HEK293 (cell line): ENCODE results near the gene KCTD2.

Experiments
- GFI1B ChIP-seq: fragments of 450-650 bp; formaldehyde crosslinking; IDR thresholded peaks from 2 replicates; pipeline ENCODE4 v1.5.1; 2016; ENCODE audit warnings: missing biosample characterization, missing genetic modification characterization
- KLF16 ChIP-seq: fragments of 450-650 bp; formaldehyde crosslinking; IDR thresholded peaks from 2 replicates; pipeline ENCODE4 v1.5.1; 2017; ENCODE audit warnings: missing biosample characterization, missing genetic modification characterization
- OVOL3 ChIP-seq: fragments of 450-650 bp; formaldehyde crosslinking; IDR thresholded peaks from 2 replicates; pipeline ENCODE4 v1.5.1; 2016; ENCODE audit warnings: missing biosample characterization, missing genetic modification characterization
- RBAK ChIP-seq: fragments of 450-650 bp; formaldehyde crosslinking; IDR thresholded peaks from 2 replicates; pipeline ENCODE4 v1.5.1; 2016; ENCODE audit warnings: missing biosample characterization, missing genetic modification characterization
- SP3 ChIP-seq: fragments of 450-650 bp; formaldehyde crosslinking; IDR thresholded peaks from 2 replicates; pipeline ENCODE4 v1.5.1; 2016; ENCODE audit warnings: missing biosample characterization, missing genetic modification characterization
- ZNF155 ChIP-seq: fragments of 450-650 bp; formaldehyde crosslinking; IDR thresholded peaks from 2 replicates; pipeline ENCODE4 v1.5.1; 2016; ENCODE audit warnings: missing biosample characterization, missing genetic modification characterization
- ZNF175 ChIP-seq: fragments of 450-650 bp; formaldehyde crosslinking; IDR thresholded peaks from 2 replicates; pipeline ENCODE4 v1.5.1; 2016; ENCODE audit warnings: missing biosample characterization, missing genetic modification characterization
- ZNF2 ChIP-seq: fragments of 450-650 bp; formaldehyde crosslinking; IDR thresholded peaks from 2 replicates; pipeline ENCODE4 v1.5.1; 2016; ENCODE audit warnings: missing biosample characterization, missing genetic modification characterization
- ZNF248 ChIP-seq: fragments of 450-650 bp; formaldehyde crosslinking; IDR thresholded peaks from 2 replicates; pipeline ENCODE4 v1.5.1; 2017; ENCODE audit warnings: missing biosample characterization, missing genetic modification characterization
- ZNF266 ChIP-seq: fragments of 450-650 bp; formaldehyde crosslinking; IDR thresholded peaks from 2 replicates; pipeline ENCODE4 v1.5.1; 2016; ENCODE audit warnings: missing biosample characterization, missing genetic modification characterization, low read depth
- ZNF341 ChIP-seq: fragments of 450-650 bp; formaldehyde crosslinking; IDR thresholded peaks from 2 replicates; pipeline ENCODE4; 2016; ENCODE audit warnings: low read depth, missing biosample characterization, missing genetic modification characterization
- ZNF426 ChIP-seq: fragments of 450-650 bp; formaldehyde crosslinking; IDR thresholded peaks from 2 replicates; pipeline ENCODE4 v1.5.1; 2017; ENCODE audit warnings: missing biosample characterization, missing genetic modification characterization, mild to moderate bottlenecking, inconsistent platforms, moderate library complexity
- ZNF510 ChIP-seq: fragments of 450-650 bp; formaldehyde crosslinking; IDR thresholded peaks from 2 replicates; pipeline ENCODE4 v1.5.1; 2018; ENCODE audit warnings: mild to moderate bottlenecking, missing genetic modification characterization, missing biosample characterization; ENCODE audit not compliant: insufficient replicate concordance
- ZNF549 ChIP-seq: fragments of 450-650 bp; IDR thresholded peaks from 2 replicates; pipeline ENCODE4 v1.5.1; 2018; ENCODE audit warnings: missing biosample characterization, missing genetic modification characterization, mild to moderate bottlenecking, inconsistent platforms, moderate library complexity
- ZNF560 ChIP-seq: fragments of 450-650 bp; formaldehyde crosslinking; IDR thresholded peaks from 2 replicates; pipeline ENCODE4 v1.5.1; 2017; ENCODE audit warnings: missing biosample characterization, missing genetic modification characterization, borderline replicate concordance
- ZNF596 ChIP-seq: fragments of 450-650 bp; IDR thresholded peaks from 2 replicates; pipeline ENCODE4 v1.5.0; 2018; ENCODE audit warnings: missing biosample characterization, mild to moderate bottlenecking, missing genetic modification characterization, moderate library complexity
- ZNF624 ChIP-seq: fragments of 450-650 bp; formaldehyde crosslinking; IDR thresholded peaks from 2 replicates; pipeline ENCODE4 v1.5.1; 2017; ENCODE audit warnings: missing biosample characterization, missing genetic modification characterization
- ZNF670 ChIP-seq: fragments of 450-650 bp; formaldehyde crosslinking; IDR thresholded peaks from 2 replicates; pipeline ENCODE4 v1.5.1; 2016; ENCODE audit warnings: missing biosample characterization, missing genetic modification characterization, low read depth
- ZNF785 ChIP-seq: fragments of 450-650 bp; formaldehyde crosslinking; IDR thresholded peaks from 2 replicates; pipeline ENCODE4 v1.5.1; 2016; ENCODE audit warnings: missing biosample characterization, missing genetic modification characterization
- ZNF830 ChIP-seq: fragments of 450-650 bp; IDR thresholded peaks from 2 replicates; pipeline ENCODE4 v1.5.0; 2018; ENCODE audit warnings: missing biosample characterization, missing genetic modification characterization, low read depth, mild to moderate bottlenecking, moderate library complexity
- TF ChIP-seq, protein P1 (sequence below): fragments of 450-650 bp; formaldehyde crosslinking; IDR thresholded peaks from 2 replicates; pipeline ENCODE4 v1.5.1; 2016; ENCODE audit warnings: missing biosample characterization, missing genetic modification characterization
- TF ChIP-seq, protein P2 (sequence below): fragments of 450-650 bp; formaldehyde crosslinking; IDR thresholded peaks from 2 replicates; pipeline ENCODE4 v1.5.1; 2016; ENCODE audit warnings: missing biosample characterization, missing genetic modification characterization
- TF ChIP-seq, protein P3 (sequence below): fragments of 450-650 bp; formaldehyde crosslinking; IDR thresholded peaks from 2 replicates; pipeline ENCODE4; 2016; ENCODE audit warnings: missing biosample characterization, missing genetic modification characterization
- TF ChIP-seq, protein P4 (sequence below): fragments of 450-650 bp; formaldehyde crosslinking; IDR thresholded peaks from 2 replicates; pipeline ENCODE4 v1.5.1; 2016; ENCODE audit warnings: missing biosample characterization, missing genetic modification characterization
- TF ChIP-seq, protein P5 (sequence below): fragments of 450-650 bp; formaldehyde crosslinking; IDR thresholded peaks from 2 replicates; pipeline ENCODE4 v1.5.1; 2016; ENCODE audit warnings: missing biosample characterization, missing genetic modification characterization
- TF ChIP-seq, protein P6 (sequence below): fragments of 450-650 bp; formaldehyde crosslinking; IDR thresholded peaks from 2 replicates; pipeline ENCODE4 v1.5.1; 2017; ENCODE audit warnings: missing biosample characterization, missing genetic modification characterization

The KCTD2 gene

DNA sequence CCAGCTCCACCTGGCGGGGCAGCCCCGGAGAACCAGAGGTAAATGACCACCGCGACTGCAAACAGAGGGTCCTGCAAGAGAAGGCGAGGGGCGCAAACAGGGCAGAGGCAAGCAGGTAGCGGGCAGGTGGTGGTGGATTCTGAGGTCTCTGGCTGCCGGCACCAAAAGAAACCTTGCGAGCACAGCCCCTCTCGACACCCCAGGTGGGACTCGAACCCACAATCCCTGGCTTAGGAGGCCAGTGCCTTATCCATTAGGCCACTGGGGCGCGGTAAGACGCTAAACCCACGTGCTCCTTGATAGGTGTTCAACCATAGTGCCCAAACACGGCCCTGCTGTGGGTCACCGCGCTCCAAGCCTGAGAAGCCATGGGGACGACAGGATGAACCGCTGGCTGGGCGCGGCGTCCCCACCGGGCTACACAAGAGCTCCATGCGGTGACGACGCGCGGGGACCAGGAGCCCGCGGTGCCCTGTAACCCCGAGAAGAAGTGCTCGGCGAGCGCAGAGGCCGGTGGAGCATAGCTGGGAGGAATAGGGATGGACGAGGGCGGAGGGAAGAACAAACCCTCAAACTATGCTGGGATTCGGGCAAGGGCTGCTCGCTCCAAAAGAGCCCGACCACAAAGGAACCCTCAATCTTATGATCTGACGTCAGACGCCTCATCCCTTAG is 12.7 kb upstream of the KCTD2 start (continued):
- TF ChIP-seq, protein P1, sequence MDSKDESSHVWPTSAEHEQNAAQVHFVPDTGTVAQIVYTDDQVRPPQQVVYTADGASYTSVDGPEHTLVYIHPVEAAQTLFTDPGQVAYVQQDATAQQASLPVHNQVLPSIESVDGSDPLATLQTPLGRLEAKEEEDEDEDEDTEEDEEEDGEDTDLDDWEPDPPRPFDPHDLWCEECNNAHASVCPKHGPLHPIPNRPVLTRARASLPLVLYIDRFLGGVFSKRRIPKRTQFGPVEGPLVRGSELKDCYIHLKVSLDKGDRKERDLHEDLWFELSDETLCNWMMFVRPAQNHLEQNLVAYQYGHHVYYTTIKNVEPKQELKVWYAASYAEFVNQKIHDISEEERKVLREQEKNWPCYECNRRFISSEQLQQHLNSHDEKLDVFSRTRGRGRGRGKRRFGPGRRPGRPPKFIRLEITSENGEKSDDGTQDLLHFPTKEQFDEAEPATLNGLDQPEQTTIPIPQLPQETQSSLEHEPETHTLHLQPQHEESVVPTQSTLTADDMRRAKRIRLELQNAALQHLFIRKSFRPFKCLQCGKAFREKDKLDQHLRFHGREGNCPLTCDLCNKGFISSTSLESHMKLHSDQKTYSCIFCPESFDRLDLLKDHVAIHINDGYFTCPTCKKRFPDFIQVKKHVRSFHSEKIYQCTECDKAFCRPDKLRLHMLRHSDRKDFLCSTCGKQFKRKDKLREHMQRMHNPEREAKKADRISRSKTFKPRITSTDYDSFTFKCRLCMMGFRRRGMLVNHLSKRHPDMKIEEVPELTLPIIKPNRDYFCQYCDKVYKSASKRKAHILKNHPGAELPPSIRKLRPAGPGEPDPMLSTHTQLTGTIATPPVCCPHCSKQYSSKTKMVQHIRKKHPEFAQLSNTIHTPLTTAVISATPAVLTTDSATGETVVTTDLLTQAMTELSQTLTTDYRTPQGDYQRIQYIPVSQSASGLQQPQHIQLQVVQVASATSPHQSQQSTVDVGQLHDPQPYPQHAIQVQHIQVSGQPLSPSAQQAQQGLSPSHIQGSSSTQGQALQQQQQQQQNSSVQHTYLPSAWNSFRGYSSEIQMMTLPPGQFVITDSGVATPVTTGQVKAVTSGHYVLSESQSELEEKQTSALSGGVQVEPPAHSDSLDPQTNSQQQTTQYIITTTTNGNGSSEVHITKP (tag by site-specific recombination): no peak
- no peak for TF ChIP-seq ZNF670
- no peak for TF ChIP-seq ZNF248 (tag by site-specific recombination)
- TF ChIP-seq SP3 (tag by site-specific recombination): peak; percentile 1; the same call in 1 of the 2 replicates
- TF ChIP-seq ZNF2: peak; percentile 88
- 0 out of 2 replicates have a peak, but pooled peaks have one; percentile 39 for TF ChIP-seq GFI1B (tag by site-specific recombination)
- peak; percentile 85; the same call in 1 of the 2 replicates for TF ChIP-seq OVOL3 (tag by site-specific recombination)
- TF ChIP-seq RBAK (tag by site-specific recombination): no peak
- TF ChIP-seq ZNF266 (tag by site-specific recombination): no peak
- TF ChIP-seq, protein P2, sequence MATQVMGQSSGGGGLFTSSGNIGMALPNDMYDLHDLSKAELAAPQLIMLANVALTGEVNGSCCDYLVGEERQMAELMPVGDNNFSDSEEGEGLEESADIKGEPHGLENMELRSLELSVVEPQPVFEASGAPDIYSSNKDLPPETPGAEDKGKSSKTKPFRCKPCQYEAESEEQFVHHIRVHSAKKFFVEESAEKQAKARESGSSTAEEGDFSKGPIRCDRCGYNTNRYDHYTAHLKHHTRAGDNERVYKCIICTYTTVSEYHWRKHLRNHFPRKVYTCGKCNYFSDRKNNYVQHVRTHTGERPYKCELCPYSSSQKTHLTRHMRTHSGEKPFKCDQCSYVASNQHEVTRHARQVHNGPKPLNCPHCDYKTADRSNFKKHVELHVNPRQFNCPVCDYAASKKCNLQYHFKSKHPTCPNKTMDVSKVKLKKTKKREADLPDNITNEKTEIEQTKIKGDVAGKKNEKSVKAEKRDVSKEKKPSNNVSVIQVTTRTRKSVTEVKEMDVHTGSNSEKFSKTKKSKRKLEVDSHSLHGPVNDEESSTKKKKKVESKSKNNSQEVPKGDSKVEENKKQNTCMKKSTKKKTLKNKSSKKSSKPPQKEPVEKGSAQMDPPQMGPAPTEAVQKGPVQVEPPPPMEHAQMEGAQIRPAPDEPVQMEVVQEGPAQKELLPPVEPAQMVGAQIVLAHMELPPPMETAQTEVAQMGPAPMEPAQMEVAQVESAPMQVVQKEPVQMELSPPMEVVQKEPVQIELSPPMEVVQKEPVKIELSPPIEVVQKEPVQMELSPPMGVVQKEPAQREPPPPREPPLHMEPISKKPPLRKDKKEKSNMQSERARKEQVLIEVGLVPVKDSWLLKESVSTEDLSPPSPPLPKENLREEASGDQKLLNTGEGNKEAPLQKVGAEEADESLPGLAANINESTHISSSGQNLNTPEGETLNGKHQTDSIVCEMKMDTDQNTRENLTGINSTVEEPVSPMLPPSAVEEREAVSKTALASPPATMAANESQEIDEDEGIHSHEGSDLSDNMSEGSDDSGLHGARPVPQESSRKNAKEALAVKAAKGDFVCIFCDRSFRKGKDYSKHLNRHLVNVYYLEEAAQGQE (tag by site-specific recombination): 0 out of 2 replicates have a peak, but pooled peaks have one; percentile 15
- peak; percentile 41 for TF ChIP-seq ZNF596 (tag by site-specific recombination)
- TF ChIP-seq, protein P3, sequence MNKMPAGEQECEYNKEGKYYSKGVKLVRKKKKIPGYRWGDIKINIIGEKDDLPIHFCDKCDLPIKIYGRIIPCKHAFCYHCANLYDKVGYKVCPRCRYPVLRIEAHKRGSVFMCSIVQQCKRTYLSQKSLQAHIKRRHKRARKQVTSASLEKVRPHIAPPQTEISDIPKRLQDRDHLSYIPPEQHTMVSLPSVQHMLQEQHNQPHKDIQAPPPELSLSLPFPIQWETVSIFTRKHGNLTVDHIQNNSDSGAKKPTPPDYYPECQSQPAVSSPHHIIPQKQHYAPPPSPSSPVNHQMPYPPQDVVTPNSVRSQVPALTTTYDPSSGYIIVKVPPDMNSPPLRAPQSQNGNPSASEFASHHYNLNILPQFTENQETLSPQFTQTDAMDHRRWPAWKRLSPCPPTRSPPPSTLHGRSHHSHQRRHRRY (tag by site-specific recombination): peak; percentile 41; the same call in 1 of the 2 replicates
- TF ChIP-seq ZNF155 (tag by site-specific recombination): no peak
- no peak for TF ChIP-seq ZNF785 (tag by site-specific recombination)
- TF ChIP-seq ZNF830 (tag by site-specific recombination): no peak
- TF ChIP-seq ZNF341 (tag by site-specific recombination): no peak
- TF ChIP-seq, protein P4, sequence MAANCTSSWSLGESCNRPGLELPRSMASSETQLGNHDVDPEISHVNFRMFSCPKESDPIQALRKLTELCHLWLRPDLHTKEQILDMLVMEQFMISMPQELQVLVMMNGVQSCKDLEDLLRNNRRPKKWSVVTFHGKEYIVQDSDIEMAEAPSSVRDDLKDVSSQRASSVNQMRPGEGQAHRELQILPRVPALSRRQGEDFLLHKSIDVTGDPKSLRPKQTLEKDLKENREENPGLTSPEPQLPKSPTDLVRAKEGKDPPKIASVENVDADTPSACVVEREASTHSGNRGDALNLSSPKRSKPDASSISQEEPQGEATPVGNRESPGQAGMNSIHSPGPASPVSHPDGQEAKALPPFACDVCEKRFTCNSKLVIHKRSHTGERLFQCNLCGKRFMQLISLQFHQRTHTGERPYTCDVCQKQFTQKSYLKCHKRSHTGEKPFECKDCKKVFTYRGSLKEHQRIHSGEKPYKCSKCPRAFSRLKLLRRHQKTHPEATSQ (tag by site-specific recombination): peak; percentile 95
- peak; percentile 84 for TF ChIP-seq KLF16 (tag by site-specific recombination)
- TF ChIP-seq ZNF560: no peak
- TF ChIP-seq, protein P5, sequence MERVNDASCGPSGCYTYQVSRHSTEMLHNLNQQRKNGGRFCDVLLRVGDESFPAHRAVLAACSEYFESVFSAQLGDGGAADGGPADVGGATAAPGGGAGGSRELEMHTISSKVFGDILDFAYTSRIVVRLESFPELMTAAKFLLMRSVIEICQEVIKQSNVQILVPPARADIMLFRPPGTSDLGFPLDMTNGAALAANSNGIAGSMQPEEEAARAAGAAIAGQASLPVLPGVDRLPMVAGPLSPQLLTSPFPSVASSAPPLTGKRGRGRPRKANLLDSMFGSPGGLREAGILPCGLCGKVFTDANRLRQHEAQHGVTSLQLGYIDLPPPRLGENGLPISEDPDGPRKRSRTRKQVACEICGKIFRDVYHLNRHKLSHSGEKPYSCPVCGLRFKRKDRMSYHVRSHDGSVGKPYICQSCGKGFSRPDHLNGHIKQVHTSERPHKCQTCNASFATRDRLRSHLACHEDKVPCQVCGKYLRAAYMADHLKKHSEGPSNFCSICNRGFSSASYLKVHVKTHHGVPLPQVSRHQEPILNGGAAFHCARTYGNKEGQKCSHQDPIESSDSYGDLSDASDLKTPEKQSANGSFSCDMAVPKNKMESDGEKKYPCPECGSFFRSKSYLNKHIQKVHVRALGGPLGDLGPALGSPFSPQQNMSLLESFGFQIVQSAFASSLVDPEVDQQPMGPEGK (tag by site-specific recombination): peak; percentile 65
- peak; percentile 88; the same call in 1 of the 2 replicates for TF ChIP-seq ZNF624 (tag by site-specific recombination)
- no peak for TF ChIP-seq ZNF426 (tag by site-specific recombination)
- TF ChIP-seq ZNF510 (tag by site-specific recombination): no peak
- TF ChIP-seq ZNF549 (tag by site-specific recombination): no peak
- TF ChIP-seq ZNF175 (tag by site-specific recombination): no peak
- TF ChIP-seq, protein P6, sequence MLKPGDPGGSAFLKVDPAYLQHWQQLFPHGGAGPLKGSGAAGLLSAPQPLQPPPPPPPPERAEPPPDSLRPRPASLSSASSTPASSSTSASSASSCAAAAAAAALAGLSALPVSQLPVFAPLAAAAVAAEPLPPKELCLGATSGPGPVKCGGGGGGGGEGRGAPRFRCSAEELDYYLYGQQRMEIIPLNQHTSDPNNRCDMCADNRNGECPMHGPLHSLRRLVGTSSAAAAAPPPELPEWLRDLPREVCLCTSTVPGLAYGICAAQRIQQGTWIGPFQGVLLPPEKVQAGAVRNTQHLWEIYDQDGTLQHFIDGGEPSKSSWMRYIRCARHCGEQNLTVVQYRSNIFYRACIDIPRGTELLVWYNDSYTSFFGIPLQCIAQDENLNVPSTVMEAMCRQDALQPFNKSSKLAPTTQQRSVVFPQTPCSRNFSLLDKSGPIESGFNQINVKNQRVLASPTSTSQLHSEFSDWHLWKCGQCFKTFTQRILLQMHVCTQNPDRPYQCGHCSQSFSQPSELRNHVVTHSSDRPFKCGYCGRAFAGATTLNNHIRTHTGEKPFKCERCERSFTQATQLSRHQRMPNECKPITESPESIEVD: no peak
